K562 (cell line): Measurements from ENCODE around the gene FLG.

Experiments used
- BRCA1 ChIP-seq, 2 experiments: fragments of 450-650 bp in 1 of 2; sonication (generic) in 1 of 2; formaldehyde crosslinking in 1 of 2; IDR thresholded peaks; 2 replicates each; pipeline versions ENCODE4 v1.5.0 to v1.6.1; 2017 to 2020; ENCODE audit warnings: mild to moderate bottlenecking in 1 of 2, missing genetic modification reagents in 1 of 2
- MAX ChIP-seq: sonication (generic); formaldehyde crosslinking; IDR thresholded peaks from 2 replicates; pipeline ENCODE4 v1.9.0; 2022; ENCODE audit warnings: mild to moderate bottlenecking, missing genetic modification reagents
- PML ChIP-seq: IDR thresholded peaks from 2 replicates; pipeline ENCODE4 v1.6.1; 2012; ENCODE audit warnings: low read length, inconsistent platforms
- STAT5B ChIP-seq: fragments of 250-450 bp; sonication (Bioruptor Pico); IDR thresholded peaks from 2 replicates; pipeline ENCODE4 v1.8.0; 2021; ENCODE audit warnings: mild to moderate bottlenecking, inconsistent platforms
- TF ChIP-seq, protein P1 (sequence below), 3 experiments: IDR thresholded peaks in 2 of 3; conservative IDR thresholded peaks in 1 of 3; 2 replicates each; pipeline ENCODE4 v1.5.1; 2011 to 2012; ENCODE audit warnings: low read length in 3 of 3, mild to moderate bottlenecking in 3 of 3, control low read depth in 2 of 3, improper control_type of control experiment in 1 of 3, inconsistent platforms in 1 of 3, low read depth in 1 of 3, mixed read lengths in 1 of 3, moderate library complexity in 1 of 3; ENCODE audit not compliant: insufficient read depth in 2 of 3

DNA sequence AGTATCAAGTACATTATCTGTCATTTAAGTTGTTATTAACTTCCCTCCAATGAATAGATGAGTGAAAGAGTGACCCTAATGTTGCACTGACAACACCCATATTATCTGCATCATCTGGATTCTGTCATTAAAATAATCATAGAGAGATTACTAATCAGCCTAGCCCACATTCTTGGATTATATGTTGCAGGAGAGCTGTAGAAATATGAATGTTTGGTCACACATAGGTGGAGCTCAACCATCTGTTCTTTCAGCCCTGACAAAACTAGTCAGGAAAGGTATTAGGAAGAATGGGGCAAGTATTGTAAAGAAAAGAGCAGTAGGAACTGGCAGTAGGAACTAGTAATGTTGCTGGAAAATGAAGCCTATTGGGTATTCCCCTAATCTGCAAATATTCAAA lies 19.4 kb upstream of the FLG start:
- TF ChIP-seq, protein P1, sequence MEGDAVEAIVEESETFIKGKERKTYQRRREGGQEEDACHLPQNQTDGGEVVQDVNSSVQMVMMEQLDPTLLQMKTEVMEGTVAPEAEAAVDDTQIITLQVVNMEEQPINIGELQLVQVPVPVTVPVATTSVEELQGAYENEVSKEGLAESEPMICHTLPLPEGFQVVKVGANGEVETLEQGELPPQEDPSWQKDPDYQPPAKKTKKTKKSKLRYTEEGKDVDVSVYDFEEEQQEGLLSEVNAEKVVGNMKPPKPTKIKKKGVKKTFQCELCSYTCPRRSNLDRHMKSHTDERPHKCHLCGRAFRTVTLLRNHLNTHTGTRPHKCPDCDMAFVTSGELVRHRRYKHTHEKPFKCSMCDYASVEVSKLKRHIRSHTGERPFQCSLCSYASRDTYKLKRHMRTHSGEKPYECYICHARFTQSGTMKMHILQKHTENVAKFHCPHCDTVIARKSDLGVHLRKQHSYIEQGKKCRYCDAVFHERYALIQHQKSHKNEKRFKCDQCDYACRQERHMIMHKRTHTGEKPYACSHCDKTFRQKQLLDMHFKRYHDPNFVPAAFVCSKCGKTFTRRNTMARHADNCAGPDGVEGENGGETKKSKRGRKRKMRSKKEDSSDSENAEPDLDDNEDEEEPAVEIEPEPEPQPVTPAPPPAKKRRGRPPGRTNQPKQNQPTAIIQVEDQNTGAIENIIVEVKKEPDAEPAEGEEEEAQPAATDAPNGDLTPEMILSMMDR (IDR thresholded peaks at IDR 0.05 in 2 of 3, conservative IDR thresholded peaks at IDR 0.05 in 1 of 3; ENCODE audit: insufficient read depth in 2 of 3, low read depth in 1 of 3, low read length in 3 of 3), result no peak
- TF ChIP-seq MAX (CRISPR knock-in tag) (no peak), BRCA1 (IDR thresholded peaks at IDR 0.05) (no peak), BRCA1 (CRISPR knock-in tag; IDR thresholded peaks at IDR 0.05) (no peak), STAT5B (CRISPR knock-in tag) (no peak), PML (no peak)
